Caco-2 (cell line): ENCODE data around the gene FRMD3. TPM values are rescaled to one million over a fixed set of nuclear protein-coding genes. Genes with fewer than 3 reads are reported as not detected.

Experiments used
- BruUV-seq: library from RNA; stranded (reverse); fragments of 400-500 nt; replicated peaks from 2 replicates; lab custom pipeline; 2021; lab: Mats Ljungman, UMichigan
- CTCF ChIA-PET: fragments of 300-600 bp; sonication (Branson Sonifier 250); formaldehyde crosslinking; loops from one replicate; lab custom pipeline; 2022; ENCODE audit warnings: antibody characterized with exemption; lab: Charles Lee
- POLR2A ChIA-PET: fragments of 300-600 bp; sonication (Branson Sonifier 250); formaldehyde crosslinking; loops from one replicate; lab custom pipeline; 2022; ENCODE audit warnings: antibody characterized with exemption; lab: Charles Lee
- DNase-seq, 2 experiments: peaks; one replicate each; pipeline versions ENCODE4 v3.0.0 to v3.0.0-alpha.2; 2020 to 2022
- H3K27me3 ChIP-seq: replicated peaks from 2 replicates; pipeline ENCODE4 v1.6.0; 2011; ENCODE audit warnings: low read length; ENCODE audit not compliant: control insufficient read depth, insufficient read depth
- H3K36me3 ChIP-seq: 2 replicates; pipeline ENCODE4 v1.5.1; 2011; ENCODE audit warnings: low read length; ENCODE audit not compliant: control insufficient read depth, insufficient read depth
- H3K4me1 ChIP-seq: fragments of 250-450 bp; sonication (Bioruptor Pico); 2 replicates; pipeline ENCODE4 v1.5.1; 2020; ENCODE audit warnings: mild to moderate bottlenecking
- H3K4me3 ChIP-seq: 2 replicates; pipeline ENCODE4 v1.5.1; 2011; ENCODE audit warnings: low read depth, mild to moderate bottlenecking, control low read depth, low read length
- H3K9me3 ChIP-seq: fragments of 250-450 bp; sonication (Bioruptor Pico); 2 replicates; pipeline ENCODE4 v1.5.1; 2020; ENCODE audit warnings: mild to moderate bottlenecking, moderate library complexity
- H3K27ac Mint-ChIP-seq: one replicate; pipeline ENCODE4 v1.8.0; 2022; ENCODE audit warnings: mixed read lengths; ENCODE audit not compliant: unreplicated experiment
- H3K27me3 Mint-ChIP-seq: one replicate; pipeline ENCODE4 v1.8.0; 2022; ENCODE audit warnings: mixed read lengths; ENCODE audit not compliant: insufficient read depth, unreplicated experiment
- H3K36me3 Mint-ChIP-seq: one replicate; pipeline ENCODE4 v1.8.0; 2022; ENCODE audit warnings: mild to moderate bottlenecking, mixed read lengths; ENCODE audit not compliant: insufficient read depth, unreplicated experiment
- H3K4me1 Mint-ChIP-seq: one replicate; pipeline ENCODE4 v1.8.0; 2022; ENCODE audit warnings: low read depth, mixed read lengths; ENCODE audit not compliant: unreplicated experiment
- H3K4me3 Mint-ChIP-seq: one replicate; pipeline ENCODE4 v1.8.0; 2022; ENCODE audit warnings: mild to moderate bottlenecking, moderate library complexity, mixed read lengths; ENCODE audit not compliant: unreplicated experiment
- H3K9me3 Mint-ChIP-seq: one replicate; pipeline ENCODE4 v1.8.0; 2022; ENCODE audit warnings: mixed read lengths; ENCODE audit not compliant: unreplicated experiment
- CTCF ChIP-seq, 2 experiments: fragments of 200-600 bp in 1 of 2; IDR thresholded peaks; 1 replicate in 1 of 2; 2 replicates in 1 of 2; pipeline versions ENCODE4 v1.5.1 to v1.8.0; 2011 to 2022; ENCODE audit warnings: antibody characterized with exemption in 1 of 2, control low read depth in 1 of 2, inconsistent platforms in 1 of 2, low read depth in 1 of 2, low read length in 1 of 2, mild to moderate bottlenecking in 1 of 2, moderate library complexity in 1 of 2; ENCODE audit not compliant: insufficient read depth in 1 of 2, severe bottlenecking in 1 of 2, unreplicated experiment in 1 of 2
- intact Hi-C: fragments of 100-400 bp; cut with micrococcal nuclease; formaldehyde crosslinking; loops from one replicate; pipeline ENCODE4 v1.10.0; 2022; ENCODE audit not compliant: unreplicated experiment
- total RNA-seq: library from RNA; stranded (reverse); gene quantifications from 2 replicates; pipeline ENCODE4 v1.2.3, GENCODE V29; 2022

The FRMD3 gene
- total RNA-seq, 1 experiment from 2014 or later: not detected

- peak in 1 of 2 experiments; percentile 4 for DNase-seq
- POLR2A ChIA-PET: no interaction called here
- intact Hi-C loops: no loop called here
- no peak for TF ChIP-seq CTCF (IDR thresholded peaks at IDR 0.05; ENCODE audit: insufficient read depth in 1 of 2, low read depth in 1 of 2, low read length in 1 of 2, severe bottlenecking in 1 of 2, unreplicated experiment in 1 of 2)
- Histone ChIP-seq H3K9me3 (no peaks in the 10 kb centered on the region), H3K4me1 (no peaks in the 10 kb centered on the region), H3K4me3 (no peak overlapping the region), H3K27me3 (no peaks in the 10 kb centered on the region), H3K36me3 (no peaks in the 10 kb centered on the region)
- Mint-ChIP-seq H3K27ac (no peak overlapping the region), H3K4me1 (no peaks in the 10 kb centered on the region), H3K36me3 (no peaks in the 10 kb centered on the region), H3K9me3 (no peaks in the 10 kb centered on the region), H3K4me3 (no peak overlapping the region), H3K27me3 (peaks cover 2% of the 10 kb centered on the region)
- CTCF ChIA-PET: no interaction called here
- BruUV-seq: no TSS peak
Measured at GRCh38 chr9:83296123-83296522, 242.1 kb downstream of the FRMD3 start.

DNA sequence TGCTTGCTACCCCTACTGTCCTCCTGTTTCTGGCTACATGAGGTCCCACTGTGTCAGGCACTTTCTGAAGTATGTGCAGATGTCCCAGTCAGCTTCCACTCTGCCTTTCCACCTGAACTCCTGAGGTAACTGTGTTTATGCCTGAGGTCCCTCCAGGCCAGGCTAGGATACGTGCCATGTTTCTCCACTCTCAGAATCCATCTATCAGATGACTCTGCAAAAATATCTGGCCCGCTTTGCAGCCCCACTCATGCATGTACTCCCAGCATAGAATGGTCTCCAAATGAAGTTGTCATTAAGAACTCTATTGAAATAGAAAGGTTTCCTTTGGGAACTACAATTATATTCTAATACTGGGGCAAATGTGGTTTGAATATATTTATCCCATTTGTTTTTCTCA is 243.4 kb downstream of the FRMD3 start:
- Histone ChIP-seq H3K36me3 (no peaks in the 10 kb centered on the region), H3K27me3 (no peaks in the 10 kb centered on the region), H3K9me3 (no peaks in the 10 kb centered on the region), H3K4me1 (no peaks in the 10 kb centered on the region), H3K4me3 (no peak overlapping the region)
- no peaks in the 10 kb centered on the region for H3K4me1 Mint-ChIP-seq
- ChIA-PET CTCF (no interaction called here), POLR2A (no interaction called here)
- TF ChIP-seq CTCF (IDR thresholded peaks at IDR 0.05; ENCODE audit: insufficient read depth in 1 of 2, low read depth in 1 of 2, low read length in 1 of 2, severe bottlenecking in 1 of 2, unreplicated experiment in 1 of 2): no peak
- H3K27me3 Mint-ChIP-seq: peaks cover 2% of the 10 kb centered on the region
- H3K9me3 Mint-ChIP-seq: no peaks in the 10 kb centered on the region
- no peak overlapping the region for H3K4me3 Mint-ChIP-seq
- no peaks in the 10 kb centered on the region for H3K36me3 Mint-ChIP-seq
- intact Hi-C loops: no loop called here
- BruUV-seq: no TSS peak
- DNase-seq: no peak
- no peak overlapping the region for H3K27ac Mint-ChIP-seq

DNA sequence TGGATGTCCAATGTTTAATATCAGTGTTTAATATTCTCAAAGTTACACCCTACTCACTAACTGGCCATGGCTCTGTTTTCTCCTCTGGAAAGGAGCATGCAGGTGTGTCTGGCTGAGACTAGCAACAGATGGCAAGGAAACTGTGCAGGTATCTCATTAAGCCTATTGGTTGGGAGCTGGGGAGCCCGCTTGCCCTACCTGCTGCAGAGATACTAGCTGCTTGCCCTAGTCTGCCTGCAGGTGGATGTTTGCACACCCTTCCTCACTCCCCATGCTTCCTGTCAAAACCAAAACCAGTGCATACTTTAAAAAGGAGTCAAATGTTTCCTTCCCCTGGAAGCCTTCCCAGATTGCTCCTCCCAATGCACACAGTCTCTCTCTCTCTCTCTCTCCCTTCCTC is 247.0 kb downstream of the FRMD3 start:
- H3K27me3 Mint-ChIP-seq: peaks cover 5% of the 10 kb centered on the region
- no peaks in the 10 kb centered on the region for H3K36me3 ChIP-seq
- no peaks in the 10 kb centered on the region for H3K27me3 ChIP-seq
- no peaks in the 10 kb centered on the region for H3K9me3 Mint-ChIP-seq
- POLR2A ChIA-PET: no interaction called here
- H3K4me1 ChIP-seq: no peaks in the 10 kb centered on the region
- H3K9me3 ChIP-seq: no peaks in the 10 kb centered on the region
- H3K4me3 ChIP-seq: no peak overlapping the region
- intact Hi-C loops: no loop called here
- H3K4me3 Mint-ChIP-seq: no peak overlapping the region
- no peaks in the 10 kb centered on the region for H3K36me3 Mint-ChIP-seq
- DNase-seq: no peak
- no peak overlapping the region for H3K27ac Mint-ChIP-seq
- no peaks in the 10 kb centered on the region for H3K4me1 Mint-ChIP-seq
- TF ChIP-seq CTCF (IDR thresholded peaks at IDR 0.05; ENCODE audit: insufficient read depth in 1 of 2, low read depth in 1 of 2, low read length in 1 of 2, severe bottlenecking in 1 of 2, unreplicated experiment in 1 of 2): no peak
- no TSS peak for BruUV-seq
- CTCF ChIA-PET: interaction anchor here (0.6 kb wide), 1 partner anchor 52 kb away, joined by 3 read pairs; no protein-coding TSS in a partner anchor
